Nephron progenitor cell (in vitro differentiated cells): ENCODE measurements around the gene DMTF1.

ENCODE experiments used
- DNase-seq: peaks from one replicate; pipeline ENCODE4 v3.0.0; 2021
- H3K27ac Mint-ChIP-seq: 2 replicates; pipeline ENCODE4 v1.8.0; 2021; ENCODE audit warnings: mild to moderate bottlenecking, moderate library complexity, mixed read lengths
- H3K27me3 Mint-ChIP-seq: 2 replicates; pipeline ENCODE4 v1.8.0; 2021; ENCODE audit warnings: mild to moderate bottlenecking, low read depth, mixed read lengths; ENCODE audit not compliant: poor library complexity
- H3K36me3 Mint-ChIP-seq: 2 replicates; pipeline ENCODE4 v1.8.0; 2021; ENCODE audit warnings: low read depth, mixed read lengths
- H3K4me1 Mint-ChIP-seq: 2 replicates; pipeline ENCODE4 v1.8.0; 2021; ENCODE audit warnings: mixed read lengths
- H3K4me3 Mint-ChIP-seq: 2 replicates; pipeline ENCODE4 v1.8.0; 2021; ENCODE audit warnings: mild to moderate bottlenecking, moderate library complexity, mixed read lengths
- H3K9me3 Mint-ChIP-seq: 2 replicates; pipeline ENCODE4 v1.8.0; 2021; ENCODE audit warnings: mild to moderate bottlenecking, moderate library complexity, mixed read lengths
- TF ChIP-seq, protein P1 (sequence below): fragments of 200-600 bp; sonication (generic); IDR thresholded peaks from 2 replicates; pipeline ENCODE4 v1.5.0; 2021; ENCODE audit warnings: antibody characterized with exemption

DMTF1 gene

DNA sequence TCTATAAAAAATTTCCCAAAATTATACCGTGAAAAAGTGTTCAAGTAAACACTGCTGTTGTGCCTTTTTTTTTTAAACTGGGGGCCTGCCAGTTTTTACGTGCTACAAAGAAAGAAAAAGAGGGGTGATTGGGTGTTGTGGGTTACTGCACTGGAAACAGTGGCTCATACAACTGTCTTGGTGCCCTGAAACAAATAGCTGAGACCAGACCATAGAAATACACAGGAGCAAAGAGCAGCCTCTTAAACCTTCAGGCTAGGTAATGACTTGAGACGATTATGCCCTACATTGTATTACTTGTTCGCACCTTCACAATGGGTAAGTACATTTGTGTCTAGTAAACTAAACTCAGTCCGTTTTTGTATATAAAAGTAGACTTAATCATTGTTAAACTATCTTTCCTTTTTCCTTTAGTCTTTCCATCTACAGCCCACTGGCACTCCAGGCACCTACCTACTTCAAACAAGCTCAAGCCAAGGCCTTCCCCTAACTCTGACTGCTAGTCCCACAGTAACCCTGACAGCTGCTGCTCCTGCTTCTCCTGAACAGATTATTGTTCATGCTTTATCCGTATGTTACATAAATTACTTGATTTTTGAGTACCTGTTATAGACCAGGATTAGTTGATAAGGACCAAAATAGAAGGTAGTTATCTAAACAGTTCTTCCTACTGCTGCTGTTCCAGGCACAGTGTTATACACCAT lies 40.7 kb downstream of the DMTF1 start:
- peak overlapping the region; percentile 93 for H3K27ac Mint-ChIP-seq
- no peak overlapping the region for H3K4me3 Mint-ChIP-seq
- no peaks in the 10 kb centered on the region for H3K4me1 Mint-ChIP-seq
- peaks cover 73% of the 10 kb centered on the region for H3K36me3 Mint-ChIP-seq
- TF ChIP-seq, protein P1, sequence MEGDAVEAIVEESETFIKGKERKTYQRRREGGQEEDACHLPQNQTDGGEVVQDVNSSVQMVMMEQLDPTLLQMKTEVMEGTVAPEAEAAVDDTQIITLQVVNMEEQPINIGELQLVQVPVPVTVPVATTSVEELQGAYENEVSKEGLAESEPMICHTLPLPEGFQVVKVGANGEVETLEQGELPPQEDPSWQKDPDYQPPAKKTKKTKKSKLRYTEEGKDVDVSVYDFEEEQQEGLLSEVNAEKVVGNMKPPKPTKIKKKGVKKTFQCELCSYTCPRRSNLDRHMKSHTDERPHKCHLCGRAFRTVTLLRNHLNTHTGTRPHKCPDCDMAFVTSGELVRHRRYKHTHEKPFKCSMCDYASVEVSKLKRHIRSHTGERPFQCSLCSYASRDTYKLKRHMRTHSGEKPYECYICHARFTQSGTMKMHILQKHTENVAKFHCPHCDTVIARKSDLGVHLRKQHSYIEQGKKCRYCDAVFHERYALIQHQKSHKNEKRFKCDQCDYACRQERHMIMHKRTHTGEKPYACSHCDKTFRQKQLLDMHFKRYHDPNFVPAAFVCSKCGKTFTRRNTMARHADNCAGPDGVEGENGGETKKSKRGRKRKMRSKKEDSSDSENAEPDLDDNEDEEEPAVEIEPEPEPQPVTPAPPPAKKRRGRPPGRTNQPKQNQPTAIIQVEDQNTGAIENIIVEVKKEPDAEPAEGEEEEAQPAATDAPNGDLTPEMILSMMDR, result no peak
- no peak for DNase-seq
- H3K27me3 Mint-ChIP-seq, result no peaks in the 10 kb centered on the region
- no peaks in the 10 kb centered on the region for H3K9me3 Mint-ChIP-seq

DNA sequence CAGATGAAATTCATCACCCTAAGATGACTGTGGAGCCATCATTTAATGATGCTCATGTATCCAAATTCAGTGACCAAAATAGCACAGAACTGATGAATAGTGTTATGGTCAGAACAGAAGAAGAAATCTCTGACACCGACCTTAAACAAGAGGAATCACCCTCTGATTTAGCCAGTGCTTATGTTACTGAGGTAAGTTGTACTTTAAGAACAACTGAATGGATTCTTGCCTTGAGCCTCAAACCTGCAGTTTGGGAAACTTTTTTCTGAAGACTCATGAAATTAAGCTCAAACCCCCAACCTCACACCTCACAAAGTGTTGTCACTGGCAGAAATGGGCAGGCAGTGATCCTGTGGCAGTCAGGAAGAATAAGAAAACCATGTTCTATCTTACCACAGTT lies 41.7 kb downstream of the DMTF1 start:
- H3K9me3 Mint-ChIP-seq, result no peaks in the 10 kb centered on the region
- no peak overlapping the region for H3K27ac Mint-ChIP-seq
- no peak for DNase-seq
- TF ChIP-seq, protein P1, result no peak
- peaks cover 73% of the 10 kb centered on the region for H3K36me3 Mint-ChIP-seq
- H3K4me3 Mint-ChIP-seq, result no peak overlapping the region
- no peaks in the 10 kb centered on the region for H3K27me3 Mint-ChIP-seq
- no peaks in the 10 kb centered on the region for H3K4me1 Mint-ChIP-seq

DNA sequence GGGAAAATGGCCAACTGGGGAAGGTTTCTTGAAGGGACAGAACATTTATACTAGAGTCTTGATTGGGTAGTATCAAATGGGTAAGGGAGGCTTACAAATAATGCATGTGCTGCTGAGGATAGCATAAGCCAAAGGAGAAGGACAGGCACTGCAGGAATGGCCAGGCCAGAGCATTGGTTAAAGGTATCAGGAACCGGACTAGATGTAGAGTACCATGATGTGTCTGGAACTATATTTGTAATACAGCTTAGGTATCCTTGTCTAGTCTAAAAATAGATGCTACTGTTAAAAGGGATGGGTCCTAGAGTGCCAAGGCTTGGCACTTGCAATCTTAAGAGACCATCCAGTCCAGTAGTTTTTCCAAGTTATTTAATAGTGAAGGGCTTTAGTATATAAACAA lies 47.0 kb downstream of the DMTF1 start:
- H3K27me3 Mint-ChIP-seq, result no peaks in the 10 kb centered on the region
- H3K9me3 Mint-ChIP-seq, result peaks cover 21% of the 10 kb centered on the region
- no peak overlapping the region for H3K4me3 Mint-ChIP-seq
- DNase-seq, result no peak
- H3K4me1 Mint-ChIP-seq, result no peaks in the 10 kb centered on the region
- peaks cover 95% of the 10 kb centered on the region for H3K36me3 Mint-ChIP-seq
- peak overlapping the region; percentile 90 for H3K27ac Mint-ChIP-seq
- TF ChIP-seq, protein P1, result no peak

DNA sequence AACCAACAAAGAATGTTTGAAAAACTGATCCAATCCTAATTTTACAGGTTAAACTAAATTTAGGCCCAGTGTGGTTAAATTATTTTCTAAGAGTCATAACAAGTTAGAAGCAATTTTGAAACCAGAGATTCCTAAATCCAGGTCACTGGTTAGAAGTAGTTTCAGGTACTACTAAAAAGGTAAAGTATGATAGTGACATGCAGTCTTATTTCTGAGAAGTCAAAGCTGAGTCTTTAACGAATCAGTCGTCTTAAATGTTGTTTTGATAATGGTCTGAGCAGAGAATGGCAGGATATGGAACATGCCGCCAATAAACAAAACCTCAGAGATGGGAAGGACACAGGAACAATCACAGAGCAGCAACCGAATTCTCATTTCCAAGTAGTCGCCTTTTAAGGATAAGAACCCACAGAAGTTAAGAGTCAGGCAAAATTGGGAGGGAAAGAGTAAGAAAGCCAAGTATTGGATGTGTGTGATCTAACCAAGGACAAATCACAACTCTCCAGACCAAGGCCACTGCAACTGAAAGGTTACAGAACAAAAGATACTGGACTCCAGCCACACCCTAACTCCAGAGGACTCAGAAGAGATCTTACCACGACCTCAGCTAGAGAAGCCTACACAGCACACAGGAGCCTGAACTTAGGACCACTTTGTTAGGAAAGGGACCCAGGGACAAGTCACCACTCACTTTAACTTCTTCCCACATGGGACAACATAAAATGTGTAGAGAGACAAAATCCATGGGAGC lies 47.6 kb downstream of the DMTF1 start:
- Mint-ChIP-seq H3K36me3 (peaks cover 95% of the 10 kb centered on the region), H3K4me3 (no peak overlapping the region), H3K4me1 (no peaks in the 10 kb centered on the region), H3K27ac (peak overlapping the region; percentile 73), H3K9me3 (peaks cover 27% of the 10 kb centered on the region), H3K27me3 (no peaks in the 10 kb centered on the region)
- TF ChIP-seq, protein P1, result no peak
- no peak for DNase-seq

DNA sequence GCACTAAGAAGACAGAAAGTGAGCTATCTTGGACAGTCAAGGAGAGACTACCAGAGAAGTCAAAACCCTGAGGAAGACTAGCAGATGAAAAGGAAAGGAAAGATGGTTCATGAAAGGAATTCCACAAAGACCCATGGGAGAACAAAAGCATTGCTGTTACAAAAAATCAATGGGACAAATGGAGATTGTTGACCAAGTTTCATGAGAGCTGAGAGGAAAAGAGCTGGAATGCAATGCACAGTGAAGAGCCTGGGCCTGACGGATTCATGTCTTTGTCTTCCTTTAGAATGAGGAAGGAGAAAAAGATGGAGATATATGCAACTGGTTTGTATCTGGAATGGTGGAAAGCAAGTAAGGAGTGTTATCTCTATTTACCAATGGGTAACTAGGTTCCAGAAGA lies 50.0 kb downstream of the DMTF1 start:
- TF ChIP-seq, protein P1, result no peak
- DNase-seq, result no peak
- no peaks in the 10 kb centered on the region for H3K27me3 Mint-ChIP-seq
- H3K36me3 Mint-ChIP-seq, result peaks cover 98% of the 10 kb centered on the region
- H3K4me1 Mint-ChIP-seq, result no peaks in the 10 kb centered on the region
- H3K9me3 Mint-ChIP-seq, result peaks cover 48% of the 10 kb centered on the region
- H3K27ac Mint-ChIP-seq, result no peak overlapping the region
- H3K4me3 Mint-ChIP-seq, result no peak overlapping the region
